Measurements from ENCODE around the gene POLQ. TPM values are rescaled to one million over a fixed set of nuclear protein-coding genes. Genes with fewer than 3 reads are reported as not detected.

POLQ gene
- total RNA-seq, 1 experiment from 2014 or later, result 12.3 TPM

DNA sequence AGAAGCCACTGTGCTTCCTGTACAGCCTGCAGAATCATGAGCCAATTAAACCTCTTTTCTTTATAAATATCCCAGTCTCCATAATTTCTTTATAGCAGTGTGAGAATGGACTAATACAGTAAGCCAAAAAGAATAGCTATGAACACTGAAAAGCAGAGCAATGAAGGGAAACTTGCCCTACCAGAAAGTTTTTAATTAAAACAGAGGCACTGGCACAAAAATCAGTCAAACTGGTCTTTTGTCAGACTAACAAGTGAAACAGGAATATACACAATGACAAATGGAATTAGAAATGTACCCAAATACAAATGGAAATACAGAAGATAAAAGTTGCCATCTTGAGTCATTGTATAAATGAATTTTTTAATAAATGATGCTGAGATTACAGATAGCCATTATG is 40.5 kb downstream of the POLQ start:
- CTCF ChIA-PET, result no interaction called here
- H3K27ac ChIP-seq (ENCODE audit: low read depth, low read length), result no peak overlapping the region
- no peak overlapping the region for H3K4me3 ChIP-seq (replicated peaks in 1 of 2; ENCODE audit: low read depth in 1 of 2, low read length in 2 of 2)
- H3K79me2 ChIP-seq (ENCODE audit: insufficient read depth, low read length), result peaks cover 9% of the 10 kb centered on the region; the same call in 1 of the 2 replicates
- RAD21 ChIA-PET (ENCODE audit: low non-redundant PET in 1 of 2, low total read pairs in 2 of 2, uncharacterized antibody in 2 of 2, unreplicated experiment in 2 of 2), result no interaction called here
- H3K4me2 ChIP-seq (ENCODE audit: low read length), result no peak overlapping the region
- no peak for ATAC-seq
- POLR2A ChIA-PET, result no interaction called here
- no peaks in the 10 kb centered on the region for H3K9me2 ChIP-seq (ENCODE audit: insufficient read depth)
- DNase-seq (ENCODE audit: low read depth, low spot score), result no peak
- H3K36me3 ChIP-seq (ENCODE audit: control insufficient read depth in 1 of 2, insufficient read depth in 2 of 2, low read length in 2 of 2), result peaks cover 6 to 13% of the 10 kb centered on the region in 2 experiments; a peak in 2 of 4 replicates
- no peaks in the 10 kb centered on the region for H3K27me3 ChIP-seq (ENCODE audit: insufficient read depth, low read length)
- no peak overlapping the region for H2AFZ ChIP-seq (ENCODE audit: low read depth, low read length, poor library complexity, severe bottlenecking)
- H3K4me1 ChIP-seq (ENCODE audit: control insufficient read depth in 1 of 2, insufficient read depth in 2 of 2, low read length in 2 of 2), result no peaks in the 10 kb centered on the region
- no peak overlapping the region for H3K9ac ChIP-seq (ENCODE audit: low read length)
- no peaks in the 10 kb centered on the region for H3K9me3 ChIP-seq (ENCODE audit: control insufficient read depth in 1 of 2, insufficient read depth in 1 of 2, low read depth in 1 of 2, low read length in 2 of 2)
- BruUV-seq (replicated peaks), result no TSS peak
- H4K20me1 ChIP-seq (ENCODE audit: insufficient read depth), result no peaks in the 10 kb centered on the region; the same call in 1 of the 2 replicates
- intact Hi-C loops (cut with micrococcal nuclease), result no loop called here
- no peak for TF ChIP-seq TCF7L2 (IDR thresholded peaks at IDR 0.05; ENCODE audit: borderline replicate concordance, extremely low read depth, insufficient read depth, insufficient read length)
- TF ChIP-seq ZNF274 (IDR thresholded peaks at IDR 0.05; ENCODE audit: low read depth, low read length), result no peak
- no peak for TF ChIP-seq EZH2phosphoT487 (IDR thresholded peaks at IDR 0.05; ENCODE audit: borderline replicate concordance)
- no peak for TF ChIP-seq ATF3 (IDR thresholded peaks at IDR 0.05)
- no peak for TF ChIP-seq EZH2 (IDR thresholded peaks at IDR 0.05)
- TF ChIP-seq FOSL1 (IDR thresholded peaks at IDR 0.05; ENCODE audit: low read depth), result no peak
- TF ChIP-seq CTCF (IDR thresholded peaks at IDR 0.05 in 2 of 3, conservative IDR thresholded peaks at IDR 0.05 in 1 of 3; ENCODE audit: borderline replicate concordance in 1 of 3, insufficient read depth in 1 of 3, low read depth in 2 of 3, low read length in 2 of 3), result no peak
- TF ChIP-seq REST (IDR thresholded peaks at IDR 0.05; ENCODE audit: low read depth), result no peak
- TF ChIP-seq, protein P1, sequence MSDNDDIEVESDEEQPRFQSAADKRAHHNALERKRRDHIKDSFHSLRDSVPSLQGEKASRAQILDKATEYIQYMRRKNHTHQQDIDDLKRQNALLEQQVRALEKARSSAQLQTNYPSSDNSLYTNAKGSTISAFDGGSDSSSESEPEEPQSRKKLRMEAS (IDR thresholded peaks at IDR 0.05), result no peak
- TF ChIP-seq POLR2AphosphoS5 (IDR thresholded peaks at IDR 0.05; ENCODE audit: low read depth, low read length), result no peak
- no peak for TF ChIP-seq RAD21 (IDR thresholded peaks at IDR 0.05; ENCODE audit: low read depth)
- no peak for TF ChIP-seq ELF1 (IDR thresholded peaks at IDR 0.05; ENCODE audit: borderline replicate concordance, low read depth)
- TF ChIP-seq CBX3 (IDR thresholded peaks at IDR 0.05; ENCODE audit: low read depth), result no peak
- TF ChIP-seq EGR1 (IDR thresholded peaks at IDR 0.05; ENCODE audit: low read depth), result no peak
- no peak for TF ChIP-seq SIN3A (IDR thresholded peaks at IDR 0.05; ENCODE audit: low read depth)
- no peak for TF ChIP-seq SRF (IDR thresholded peaks at IDR 0.05; ENCODE audit: low read depth)
- TF ChIP-seq ZFX (IDR thresholded peaks at IDR 0.05), result no peak
